ENCODE results near the gene CLPTM1L. TPM values are rescaled to one million over a fixed set of nuclear protein-coding genes. Genes with fewer than 3 reads are reported as not detected.

CLPTM1L gene
- polyA plus RNA-seq, 1 donor from 2014 or later, result 61.6 TPM

GRCh38 chr5:1322036-1322900, 22.6 kb downstream of the CLPTM1L start:
- H3K4me2 ChIP-seq (ENCODE audit: low read length), result no peak overlapping the region
- TF ChIP-seq POLR2AphosphoS5 (IDR thresholded peaks at IDR 0.05), result no peak
- TF ChIP-seq RAD21 (conservative IDR thresholded peaks at IDR 0.05), result no peak

GRCh38 chr5:1321576-1321975, 23.3 kb downstream of the CLPTM1L start:
- TF ChIP-seq CTCF (IDR thresholded peaks at IDR 0.05; ENCODE audit: poor library complexity, severe bottlenecking), result no peak
- no peak for TF ChIP-seq EZH2 (IDR thresholded peaks at IDR 0.05; ENCODE audit: borderline replicate concordance, insufficient read depth, low read length, poor library complexity, severe bottlenecking)
- no peak for TF ChIP-seq MXI1 (conservative IDR thresholded peaks at IDR 0.05; ENCODE audit: poor library complexity, severe bottlenecking)
- no peak for TF ChIP-seq SMC3 (conservative IDR thresholded peaks at IDR 0.05; ENCODE audit: poor library complexity)
- TF ChIP-seq RAD21 (conservative IDR thresholded peaks at IDR 0.05), result no peak
- TF ChIP-seq POLR2AphosphoS5 (IDR thresholded peaks at IDR 0.05), result no peak
- no peak for TF ChIP-seq EP300 (conservative IDR thresholded peaks at IDR 0.05; ENCODE audit: poor library complexity, severe bottlenecking)
- TF ChIP-seq REST (IDR thresholded peaks at IDR 0.05; ENCODE audit: borderline replicate concordance), result no peak
- TF ChIP-seq TAF1 (IDR thresholded peaks at IDR 0.05; ENCODE audit: low read depth), result no peak
- H3K4me3 ChIP-seq (ENCODE audit: low read length), result no peak overlapping the region
- H3K79me2 ChIP-seq (replicated peaks; ENCODE audit: insufficient read depth, low read length), result no peaks in the 10 kb centered on the region
- H2AFZ ChIP-seq (ENCODE audit: low read depth, low read length), result no peak overlapping the region
- H3K9me2 ChIP-seq (ENCODE audit: insufficient read depth, low read length), result no peaks in the 10 kb centered on the region
- no peaks in the 10 kb centered on the region for H4K20me1 ChIP-seq (ENCODE audit: insufficient read depth)
- H3F3A ChIP-seq (ENCODE audit: insufficient read depth, low read length, poor library complexity, severe bottlenecking), result no peaks in the 10 kb centered on the region
- no peak overlapping the region for H3K27ac ChIP-seq (ENCODE audit: low read length)
- H3K4me2 ChIP-seq (ENCODE audit: low read length), result no peak overlapping the region
- no peaks in the 10 kb centered on the region for H3K36me3 ChIP-seq (ENCODE audit: insufficient read depth, low read length)
- H3K9me3 ChIP-seq (ENCODE audit: low read length), result no peaks in the 10 kb centered on the region
- H3K9ac ChIP-seq (ENCODE audit: low read length), result no peak overlapping the region
- H3K27me3 ChIP-seq (ENCODE audit: insufficient read depth, low read depth, low read length), result no peaks in the 10 kb centered on the region

More at GRCh38 chr5:1322036-1322900, 22.6 kb downstream of the CLPTM1L start:
- H3K4me3 ChIP-seq (ENCODE audit: low read length), result no peak overlapping the region
- H3K27me3 ChIP-seq (ENCODE audit: insufficient read depth, low read depth, low read length), result no peaks in the 10 kb centered on the region
- H4K20me1 ChIP-seq (ENCODE audit: insufficient read depth), result no peaks in the 10 kb centered on the region
- H3F3A ChIP-seq (ENCODE audit: insufficient read depth, low read length, poor library complexity, severe bottlenecking), result no peaks in the 10 kb centered on the region
- no peak overlapping the region for H3K27ac ChIP-seq (ENCODE audit: low read length)
- H3K9me2 ChIP-seq (ENCODE audit: insufficient read depth, low read length), result no peaks in the 10 kb centered on the region
- H3K79me2 ChIP-seq (replicated peaks; ENCODE audit: insufficient read depth, low read length), result no peaks in the 10 kb centered on the region
- H3K9ac ChIP-seq (ENCODE audit: low read length), result no peak overlapping the region
- H2AFZ ChIP-seq (ENCODE audit: low read depth, low read length), result no peak overlapping the region
- no peaks in the 10 kb centered on the region for H3K36me3 ChIP-seq (ENCODE audit: insufficient read depth, low read length)
- H3K9me3 ChIP-seq (ENCODE audit: low read length), result no peaks in the 10 kb centered on the region

Data from neural cell (in vitro differentiated cells).